Measurements from ENCODE around the gene GRM7.

GRCh38 chr3:7160689-7161088 is 299.8 kb downstream of the GRM7 start:
- no peak for TF ChIP-seq CTCF (IDR thresholded peaks at IDR 0.05)
- no peak for TF ChIP-seq POLR2A (IDR thresholded peaks at IDR 0.05)
- TF ChIP-seq POLR2AphosphoS5 (IDR thresholded peaks at IDR 0.05), result no peak
- no peak for TF ChIP-seq EP300 (IDR thresholded peaks at IDR 0.05)
